Measurements from ENCODE around the gene CPEB3. TPM values are rescaled to one million over a fixed set of nuclear protein-coding genes. Genes with fewer than 3 reads are reported as not detected.

Gene CPEB3
- total RNA-seq, 1 donor from 2014 or later, result 8.0 TPM

DNA sequence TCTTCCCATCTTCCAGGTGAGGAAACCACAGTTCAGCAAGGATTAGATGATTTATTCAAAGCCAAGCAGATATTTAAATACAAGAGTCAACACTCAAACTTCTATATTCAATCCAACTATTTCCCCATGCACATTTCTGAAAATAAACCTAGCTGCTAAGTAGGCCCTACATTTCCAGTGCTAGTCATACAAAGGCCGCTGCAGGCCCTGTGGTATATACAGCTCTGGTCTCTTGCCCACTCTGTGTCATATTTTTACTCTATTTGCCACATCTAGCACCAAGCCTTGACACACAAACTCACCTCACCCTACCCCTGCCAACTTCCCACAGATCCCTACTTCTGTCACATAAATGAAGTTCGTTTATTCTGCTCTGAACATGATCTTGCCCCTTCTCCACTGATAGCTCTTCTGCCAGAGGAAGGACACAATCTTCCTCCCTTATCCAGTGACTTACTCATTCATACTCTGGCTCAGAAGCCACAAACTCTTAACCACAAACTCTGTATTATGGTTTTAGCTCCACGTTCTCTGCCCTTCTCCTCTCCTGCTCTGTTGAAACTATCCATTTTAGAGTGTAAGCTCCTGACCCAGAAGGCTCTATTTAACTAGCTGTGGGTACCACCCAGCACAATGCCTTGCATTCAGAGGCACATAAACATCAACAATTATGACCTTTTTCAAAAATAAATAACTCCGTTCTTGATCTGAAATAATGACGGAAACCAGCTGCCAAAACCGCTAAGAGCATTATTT is 180.7 kb downstream of the CPEB3 start:
- no peaks in the 10 kb centered on the region for H3K36me3 Mint-ChIP-seq (ENCODE audit: unreplicated experiment)
- no peaks in the 10 kb centered on the region for H3K9me3 Mint-ChIP-seq (ENCODE audit: unreplicated experiment)
- H3K4me1 Mint-ChIP-seq (ENCODE audit: low read depth, unreplicated experiment), result no peaks in the 10 kb centered on the region
- no peak for DNase-seq
- H3K4me3 Mint-ChIP-seq (ENCODE audit: unreplicated experiment), result no peak overlapping the region
- TF ChIP-seq, protein P1, sequence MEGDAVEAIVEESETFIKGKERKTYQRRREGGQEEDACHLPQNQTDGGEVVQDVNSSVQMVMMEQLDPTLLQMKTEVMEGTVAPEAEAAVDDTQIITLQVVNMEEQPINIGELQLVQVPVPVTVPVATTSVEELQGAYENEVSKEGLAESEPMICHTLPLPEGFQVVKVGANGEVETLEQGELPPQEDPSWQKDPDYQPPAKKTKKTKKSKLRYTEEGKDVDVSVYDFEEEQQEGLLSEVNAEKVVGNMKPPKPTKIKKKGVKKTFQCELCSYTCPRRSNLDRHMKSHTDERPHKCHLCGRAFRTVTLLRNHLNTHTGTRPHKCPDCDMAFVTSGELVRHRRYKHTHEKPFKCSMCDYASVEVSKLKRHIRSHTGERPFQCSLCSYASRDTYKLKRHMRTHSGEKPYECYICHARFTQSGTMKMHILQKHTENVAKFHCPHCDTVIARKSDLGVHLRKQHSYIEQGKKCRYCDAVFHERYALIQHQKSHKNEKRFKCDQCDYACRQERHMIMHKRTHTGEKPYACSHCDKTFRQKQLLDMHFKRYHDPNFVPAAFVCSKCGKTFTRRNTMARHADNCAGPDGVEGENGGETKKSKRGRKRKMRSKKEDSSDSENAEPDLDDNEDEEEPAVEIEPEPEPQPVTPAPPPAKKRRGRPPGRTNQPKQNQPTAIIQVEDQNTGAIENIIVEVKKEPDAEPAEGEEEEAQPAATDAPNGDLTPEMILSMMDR (IDR thresholded peaks at IDR 0.05; ENCODE audit: partially characterized antibody, unreplicated experiment), result no peak
- no peaks in the 10 kb centered on the region for H3K27me3 Mint-ChIP-seq (ENCODE audit: unreplicated experiment)
- H3K27ac Mint-ChIP-seq (ENCODE audit: unreplicated experiment), result no peak overlapping the region

DNA sequence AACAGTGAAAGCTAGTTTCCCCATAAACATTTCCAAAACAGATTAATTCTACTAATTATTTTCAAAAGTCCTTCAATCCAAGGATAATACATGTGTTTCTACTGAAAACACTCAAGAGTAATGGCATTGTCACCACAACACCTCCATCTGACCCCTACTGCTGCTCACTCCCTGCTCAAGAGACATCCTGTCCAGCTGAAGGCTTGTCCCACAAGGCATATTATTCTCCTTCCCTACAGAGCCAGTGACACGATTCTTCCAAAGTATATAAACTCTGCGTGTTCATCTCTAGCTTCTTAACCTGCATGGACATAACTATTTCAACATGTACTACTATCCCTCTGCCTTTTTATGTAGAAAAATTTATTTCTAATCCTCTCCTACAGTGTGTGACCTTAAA is 182.1 kb downstream of the CPEB3 start:
- H3K4me1 Mint-ChIP-seq (ENCODE audit: low read depth, unreplicated experiment), result no peaks in the 10 kb centered on the region
- no peak overlapping the region for H3K4me3 Mint-ChIP-seq (ENCODE audit: unreplicated experiment)
- no peaks in the 10 kb centered on the region for H3K9me3 Mint-ChIP-seq (ENCODE audit: unreplicated experiment)
- no peaks in the 10 kb centered on the region for H3K36me3 Mint-ChIP-seq (ENCODE audit: unreplicated experiment)
- TF ChIP-seq, protein P1 (IDR thresholded peaks at IDR 0.05; ENCODE audit: partially characterized antibody, unreplicated experiment), result no peak
- no peaks in the 10 kb centered on the region for H3K27me3 Mint-ChIP-seq (ENCODE audit: unreplicated experiment)
- no peak for DNase-seq
- no peak overlapping the region for H3K27ac Mint-ChIP-seq (ENCODE audit: unreplicated experiment)

DNA sequence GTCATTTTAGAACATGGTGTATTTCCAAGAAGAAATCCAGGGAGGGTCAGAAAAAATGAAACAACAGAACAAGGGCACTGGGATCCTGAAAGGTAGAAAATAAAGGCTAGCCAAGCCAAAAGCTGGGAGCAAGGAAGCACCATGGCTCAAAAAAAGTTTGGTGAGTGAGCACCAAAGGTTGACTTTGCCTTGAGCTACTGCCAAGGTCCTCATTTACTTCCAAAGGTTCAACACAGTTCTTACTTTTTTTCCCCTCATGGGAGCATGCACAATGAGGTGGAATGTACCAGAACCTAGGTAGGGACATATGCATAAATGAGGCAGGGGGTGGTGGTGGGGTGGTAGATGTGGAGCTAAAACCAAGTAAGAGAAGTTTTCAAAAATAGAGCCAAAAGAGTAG is 182.8 kb downstream of the CPEB3 start:
- Mint-ChIP-seq H3K9me3 (ENCODE audit: unreplicated experiment) (no peaks in the 10 kb centered on the region), H3K27ac (ENCODE audit: unreplicated experiment) (no peak overlapping the region), H3K36me3 (ENCODE audit: unreplicated experiment) (no peaks in the 10 kb centered on the region), H3K27me3 (ENCODE audit: unreplicated experiment) (no peaks in the 10 kb centered on the region), H3K4me3 (ENCODE audit: unreplicated experiment) (no peak overlapping the region), H3K4me1 (ENCODE audit: low read depth, unreplicated experiment) (peaks cover 1% of the 10 kb centered on the region)
- TF ChIP-seq, protein P1 (IDR thresholded peaks at IDR 0.05; ENCODE audit: partially characterized antibody, unreplicated experiment), result no peak
- no peak for DNase-seq

DNA sequence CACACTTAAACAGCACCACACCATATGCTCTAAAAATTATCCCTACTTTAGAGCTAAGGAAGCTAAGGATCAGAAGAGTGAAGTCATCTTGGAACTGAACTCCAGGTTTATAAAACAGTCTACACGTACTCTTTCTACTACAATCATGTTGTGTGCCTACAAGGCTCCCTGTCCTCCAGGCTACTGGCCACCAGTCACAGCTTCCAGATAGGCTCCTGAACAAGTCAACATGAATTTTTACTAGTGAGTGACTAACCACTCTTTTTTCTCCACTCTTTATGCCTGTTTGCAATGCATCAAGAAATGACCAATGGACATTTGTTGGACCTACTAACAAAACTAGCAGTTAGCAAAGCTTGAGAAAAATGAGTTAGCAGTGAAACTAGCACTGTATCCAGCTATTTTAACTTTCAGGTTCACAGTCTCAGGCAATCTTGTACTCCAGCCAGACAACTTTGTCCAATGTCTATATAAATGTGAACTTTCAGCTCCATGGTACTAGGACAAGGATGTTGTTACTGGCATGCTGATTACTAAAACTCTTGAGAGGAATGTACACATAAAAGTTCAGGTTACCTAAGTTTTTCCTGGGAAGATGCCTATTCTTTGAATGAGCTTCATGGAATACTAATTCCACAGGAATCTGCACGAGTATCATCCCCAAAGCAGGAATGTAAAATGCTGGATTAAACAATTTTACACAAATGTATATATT is 187.3 kb downstream of the CPEB3 start:
- Mint-ChIP-seq H3K36me3 (ENCODE audit: unreplicated experiment) (no peaks in the 10 kb centered on the region), H3K4me1 (ENCODE audit: low read depth, unreplicated experiment) (peaks cover 21% of the 10 kb centered on the region), H3K9me3 (ENCODE audit: unreplicated experiment) (no peaks in the 10 kb centered on the region), H3K27ac (ENCODE audit: unreplicated experiment) (no peak overlapping the region), H3K4me3 (ENCODE audit: unreplicated experiment) (no peak overlapping the region), H3K27me3 (ENCODE audit: unreplicated experiment) (peaks cover 2% of the 10 kb centered on the region)
- TF ChIP-seq, protein P1 (IDR thresholded peaks at IDR 0.05; ENCODE audit: partially characterized antibody, unreplicated experiment), result no peak
- no peak for DNase-seq

All from glutamatergic neuron (in vitro differentiated cells).